HCT116 (cell line): Measurements from ENCODE around the gene HHIPL1. TPM values are rescaled to one million over a fixed set of nuclear protein-coding genes. Genes with fewer than 3 reads are reported as not detected.
A peak's percentile ranks its signal among the peaks of the same experiment; 100 is the strongest.

Experiments used
- ATAC-seq: fragments of 200-7000 bp; cut with Tn5 transposase; 2 replicates; pipeline ENCODE4 v1.9.1; 2020; ENCODE audit warnings: mild to moderate bottlenecking, moderate library complexity
- BruUV-seq: library from RNA; stranded (reverse); fragments of 400-500 nt; replicated peaks from 2 replicates; lab custom pipeline; 2021; lab: Mats Ljungman, UMichigan
- CTCF ChIA-PET: fragments of 300-600 bp; sonication (Branson Sonifier 250); formaldehyde crosslinking; loops from one replicate; lab custom pipeline; 2021; ENCODE audit warnings: antibody characterized with exemption; lab: Charles Lee
- POLR2A ChIA-PET: fragments of 300-600, 350-600 bp; sonication (Branson Sonifier 250); formaldehyde crosslinking; loops from one replicate; lab custom pipeline; 2021; ENCODE audit warnings: antibody characterized with exemption; lab: Charles Lee
- RAD21 ChIA-PET, 2 experiments: fragments of 300-600 bp; sonication (Branson Sonifier 250); formaldehyde crosslinking; loops; one replicate each; lab custom pipeline; 2023; ENCODE audit warnings: low total read pairs in 2 of 2; ENCODE audit not compliant: uncharacterized antibody in 2 of 2, unreplicated experiment in 2 of 2, low non-redundant PET in 1 of 2; lab: Charles Lee
- DNase-seq: peaks from one replicate; pipeline ENCODE4 v3.0.0-alpha.2; 2010; ENCODE audit warnings: low read depth, low spot score
- H2AFZ ChIP-seq: fragments of 200-600 bp; shearing (Covaris generic), sonication (generic); 2 replicates; pipeline ENCODE4 v1.6.1; 2017; ENCODE audit warnings: low read depth, mixed run types, mixed read lengths, antibody characterized with exemption, low read length; ENCODE audit not compliant: poor library complexity, severe bottlenecking
- H3K27ac ChIP-seq: 2 replicates; pipeline ENCODE4 v1.5.1; 2012; ENCODE audit warnings: low read depth, low read length
- H3K27me3 ChIP-seq: fragments of 200-600 bp; sonication (generic); 2 replicates; pipeline ENCODE4 v1.6.1; 2016; ENCODE audit warnings: mixed run types, low read length, mixed read lengths; ENCODE audit not compliant: insufficient read depth
- H3K36me3 ChIP-seq, 2 experiments: fragments of 200-500 bp in 1 of 2; fragments of 200-600 bp in 1 of 2; sonication (Bioruptor generic) in 1 of 2; sonication (generic) in 1 of 2; 2 replicates each; pipeline versions ENCODE4 v1.5.1 to v1.6.1; 2014 to 2016; ENCODE audit warnings: low read length in 2 of 2, inconsistent platforms in 1 of 2, mixed read lengths in 1 of 2, mixed run types in 1 of 2; ENCODE audit not compliant: insufficient read depth in 2 of 2, control insufficient read depth in 1 of 2
- H3K4me1 ChIP-seq, 2 experiments: fragments of 200-600 bp in 1 of 2; sonication (generic) in 1 of 2; 2 replicates each; pipeline versions ENCODE4 v1.5.1 to v1.6.1; 2012 to 2017; ENCODE audit warnings: low read length in 2 of 2, inconsistent platforms in 1 of 2, mild to moderate bottlenecking in 1 of 2, mixed read lengths in 1 of 2, mixed run types in 1 of 2, moderate library complexity in 1 of 2; ENCODE audit not compliant: insufficient read depth in 2 of 2, control insufficient read depth in 1 of 2
- H3K4me2 ChIP-seq: fragments of 200-600 bp; sonication (generic); 2 replicates; pipeline ENCODE4 v1.6.1; 2017; ENCODE audit warnings: mixed run types, low read length, mixed read lengths
- H3K4me3 ChIP-seq, 2 experiments: fragments of 200-600 bp in 1 of 2; sonication (generic) in 1 of 2; replicated peaks in 1 of 2; 2 replicates each; pipeline ENCODE4 v1.5.1; 2011 to 2016; ENCODE audit warnings: low read length in 2 of 2, control low read depth in 1 of 2, low read depth in 1 of 2, mild to moderate bottlenecking in 1 of 2, mixed read lengths in 1 of 2, mixed run types in 1 of 2
- H3K79me2 ChIP-seq: fragments of 200-600 bp; sonication (generic); 2 replicates; pipeline ENCODE4 v1.6.1; 2017; ENCODE audit warnings: mild to moderate bottlenecking, mixed run types, low read length, moderate library complexity, mixed read lengths; ENCODE audit not compliant: insufficient read depth
- H3K9ac ChIP-seq: fragments of 200-600 bp; sonication (generic); 2 replicates; pipeline ENCODE4 v1.6.1; 2016; ENCODE audit warnings: low read length, mixed read lengths
- H3K9me2 ChIP-seq: fragments of 200-600 bp; sonication (generic), shearing (Covaris generic); 2 replicates; pipeline ENCODE4 v1.6.1; 2017; ENCODE audit warnings: mixed run types, mild to moderate bottlenecking, moderate library complexity; ENCODE audit not compliant: insufficient read depth
- H3K9me3 ChIP-seq, 2 experiments: fragments of 200-500 bp in 1 of 2; fragments of 200-600 bp in 1 of 2; sonication (Bioruptor generic) in 1 of 2; sonication (generic) in 1 of 2; 2 replicates each; pipeline ENCODE4 v1.6.1; 2014 to 2017; ENCODE audit warnings: low read length in 2 of 2, mixed read lengths in 2 of 2, inconsistent platforms in 1 of 2, low read depth in 1 of 2, mild to moderate bottlenecking in 1 of 2, mixed run types in 1 of 2, moderate library complexity in 1 of 2; ENCODE audit not compliant: control insufficient read depth in 1 of 2, insufficient read depth in 1 of 2
- H4K20me1 ChIP-seq: fragments of 200-600 bp; sonication (generic), shearing (Covaris generic); 2 replicates; pipeline ENCODE4 v1.6.1; 2017; ENCODE audit warnings: mixed run types, mild to moderate bottlenecking, moderate library complexity; ENCODE audit not compliant: insufficient read depth
- CBX3 ChIP-seq: IDR thresholded peaks from 2 replicates; pipeline ENCODE4 v1.6.1; 2012; ENCODE audit warnings: low read depth
- CEBPB ChIP-seq: IDR thresholded peaks from 2 replicates; pipeline ENCODE4 v1.6.1; 2012; ENCODE audit warnings: low read depth
- CTCF ChIP-seq, 3 experiments: fragments of 200-600 bp in 1 of 3; sonication (generic) in 1 of 3; IDR thresholded peaks in 2 of 3; conservative IDR thresholded peaks in 1 of 3; 2 replicates each; pipeline ENCODE4 v1.5.1; 2012 to 2017; ENCODE audit warnings: low read depth in 2 of 3, low read length in 2 of 3, antibody characterized with exemption in 1 of 3, borderline replicate concordance in 1 of 3, control low read depth in 1 of 3, mild to moderate bottlenecking in 1 of 3, mixed read lengths in 1 of 3, mixed run types in 1 of 3, moderate library complexity in 1 of 3; ENCODE audit not compliant: insufficient read depth in 1 of 3
- EZH2phosphoT487 ChIP-seq: fragments of 200-600 bp; IDR thresholded peaks from 2 replicates; pipeline ENCODE4 v1.6.1; 2018; ENCODE audit warnings: antibody characterized with exemption, borderline replicate concordance
- JUND ChIP-seq: IDR thresholded peaks from 2 replicates; pipeline ENCODE4 v1.6.1; 2012
- POLR2A ChIP-seq: IDR thresholded peaks from 2 replicates; pipeline ENCODE4 v1.7.0; 2011; ENCODE audit warnings: borderline replicate concordance; ENCODE audit not compliant: insufficient read depth, insufficient read length; ENCODE audit errors: extremely low read depth
- POLR2AphosphoS5 ChIP-seq: IDR thresholded peaks from 2 replicates; pipeline ENCODE4 v1.6.1; 2011; ENCODE audit warnings: mild to moderate bottlenecking, low read depth, low read length, moderate library complexity
- SIN3A ChIP-seq: IDR thresholded peaks from 2 replicates; pipeline ENCODE4 v1.6.1; 2012; ENCODE audit warnings: low read depth
- SRF ChIP-seq: IDR thresholded peaks from 2 replicates; pipeline ENCODE4 v1.6.1; 2012; ENCODE audit warnings: low read depth
- TCF7L2 ChIP-seq: IDR thresholded peaks from 2 replicates; pipeline ENCODE4 v1.7.0; 2011; ENCODE audit warnings: borderline replicate concordance, inconsistent platforms; ENCODE audit not compliant: insufficient read depth, insufficient read length; ENCODE audit errors: extremely low read depth
- YY1 ChIP-seq: IDR thresholded peaks from 2 replicates; pipeline ENCODE4 v1.6.1; 2011; ENCODE audit warnings: low read length, low read depth, moderate library complexity, mild to moderate bottlenecking; ENCODE audit not compliant: insufficient replicate concordance; ENCODE audit errors: extremely low read depth
- ZFX ChIP-seq: fragments of 450-650 bp; IDR thresholded peaks from 2 replicates; pipeline ENCODE4 v1.6.1; 2017
- ZNF274 ChIP-seq: fragments of 200-500 bp; sonication (Bioruptor generic); IDR thresholded peaks from 2 replicates; pipeline ENCODE4 v1.6.1; 2014; ENCODE audit warnings: mild to moderate bottlenecking, low read depth, low read length, inconsistent platforms
- intact Hi-C: fragments of 100-400 bp; cut with micrococcal nuclease; formaldehyde crosslinking; loops from 2 replicates; pipeline ENCODE4 v1.10.0; 2022
- total RNA-seq: library from RNA; stranded (reverse); gene quantifications from one replicate; pipeline ENCODE4 v1.2.1, GENCODE V29; 2021; ENCODE audit not compliant: unreplicated experiment
- TF ChIP-seq, protein P1 (sequence below): IDR thresholded peaks from 2 replicates; pipeline ENCODE4 v1.6.1; 2011; ENCODE audit warnings: mild to moderate bottlenecking, low read length, moderate library complexity; ENCODE audit not compliant: insufficient replicate concordance; ENCODE audit errors: extremely low read depth
- TF ChIP-seq, protein P2 (sequence below): IDR thresholded peaks from 2 replicates; pipeline ENCODE4 v1.6.1; 2012

HHIPL1 gene
- total RNA-seq, 1 experiment from 2014 or later, result not detected

DNA sequence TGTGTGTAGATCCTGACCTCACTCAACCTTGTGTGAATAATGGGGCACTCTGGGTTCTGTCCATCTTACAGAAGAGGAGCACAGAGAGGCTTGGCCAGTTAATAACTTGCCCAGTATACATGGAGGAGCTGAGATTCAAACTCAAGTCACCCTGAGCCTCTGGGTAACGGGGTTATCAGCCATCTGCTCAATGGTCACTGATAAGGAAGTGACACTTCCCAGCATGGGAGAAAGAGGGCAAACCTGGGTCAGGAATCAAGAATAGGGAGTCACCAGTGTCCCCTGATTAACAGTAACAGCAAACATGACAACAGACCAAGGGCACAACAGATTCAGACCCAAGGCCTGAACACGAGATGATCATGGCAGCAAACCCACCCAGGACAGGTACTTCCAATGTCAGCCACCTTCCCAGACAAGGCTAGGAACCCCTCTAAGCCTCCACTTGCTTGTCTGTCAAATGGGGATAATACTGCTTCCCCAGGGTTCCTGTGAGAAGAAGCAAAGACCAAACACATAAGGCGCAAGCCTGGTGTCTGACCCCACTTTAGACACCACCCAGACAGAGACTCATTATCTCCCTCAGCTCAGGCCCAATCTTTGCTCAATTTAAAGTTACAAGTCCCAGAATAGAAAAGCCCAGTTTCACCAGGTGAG, 44.6 kb upstream of the HHIPL1 start (continued):
- TF ChIP-seq, protein P1, sequence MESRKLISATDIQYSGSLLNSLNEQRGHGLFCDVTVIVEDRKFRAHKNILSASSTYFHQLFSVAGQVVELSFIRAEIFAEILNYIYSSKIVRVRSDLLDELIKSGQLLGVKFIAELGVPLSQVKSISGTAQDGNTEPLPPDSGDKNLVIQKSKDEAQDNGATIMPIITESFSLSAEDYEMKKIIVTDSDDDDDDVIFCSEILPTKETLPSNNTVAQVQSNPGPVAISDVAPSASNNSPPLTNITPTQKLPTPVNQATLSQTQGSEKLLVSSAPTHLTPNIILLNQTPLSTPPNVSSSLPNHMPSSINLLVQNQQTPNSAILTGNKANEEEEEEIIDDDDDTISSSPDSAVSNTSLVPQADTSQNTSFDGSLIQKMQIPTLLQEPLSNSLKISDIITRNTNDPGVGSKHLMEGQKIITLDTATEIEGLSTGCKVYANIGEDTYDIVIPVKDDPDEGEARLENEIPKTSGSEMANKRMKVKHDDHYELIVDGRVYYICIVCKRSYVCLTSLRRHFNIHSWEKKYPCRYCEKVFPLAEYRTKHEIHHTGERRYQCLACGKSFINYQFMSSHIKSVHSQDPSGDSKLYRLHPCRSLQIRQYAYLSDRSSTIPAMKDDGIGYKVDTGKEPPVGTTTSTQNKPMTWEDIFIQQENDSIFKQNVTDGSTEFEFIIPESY, result no peak
- TF ChIP-seq, protein P2, sequence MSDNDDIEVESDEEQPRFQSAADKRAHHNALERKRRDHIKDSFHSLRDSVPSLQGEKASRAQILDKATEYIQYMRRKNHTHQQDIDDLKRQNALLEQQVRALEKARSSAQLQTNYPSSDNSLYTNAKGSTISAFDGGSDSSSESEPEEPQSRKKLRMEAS, result no peak
- TF ChIP-seq YY1 (no peak), POLR2A (no peak), ZFX (no peak), TCF7L2 (no peak), JUND (no peak), EZH2phosphoT487 (no peak)
- TF ChIP-seq, all 23 proteins: peak for 0

GRCh38 chr14:99601361-99601831, 43.5 kb upstream of the HHIPL1 start:
- no peak overlapping the region for H3K9ac ChIP-seq
- H3K27ac ChIP-seq, result no peak overlapping the region
- intact Hi-C loops, result no loop called here
- TF ChIP-seq SRF (no peak), SIN3A (no peak), JUND (no peak), CEBPB (no peak), YY1 (no peak), POLR2A (no peak), ZNF274 (no peak), CBX3 (no peak), CTCF (IDR thresholded peaks at IDR 0.05 in 2 of 3, conservative IDR thresholded peaks at IDR 0.05 in 1 of 3; ENCODE audit: borderline replicate concordance in 1 of 3, insufficient read depth in 1 of 3, low read depth in 2 of 3, low read length in 2 of 3) (no peak), POLR2AphosphoS5 (no peak)
- TF ChIP-seq, protein P1, result no peak
- TF ChIP-seq, protein P2, result no peak
- ATAC-seq, result no peak
- BruUV-seq, result no TSS peak
- no peaks in the 10 kb centered on the region for H3K9me2 ChIP-seq
- CTCF ChIA-PET, result no interaction called here
- no peaks in the 10 kb centered on the region; a peak in 1 of 4 replicates for H3K36me3 ChIP-seq
- H3K4me2 ChIP-seq, result 0 out of 2 replicates have a peak overlapping the region, but pooled peaks have one; percentile 73
- RAD21 ChIA-PET, result no interaction called here
- peaks cover 65% of the 10 kb centered on the region for H3K79me2 ChIP-seq
- H2AFZ ChIP-seq, result no peak overlapping the region
- POLR2A ChIA-PET, result no interaction called here
- H3K4me3 ChIP-seq, result no peak overlapping the region
- H3K27me3 ChIP-seq, result no peaks in the 10 kb centered on the region
- peaks cover 19 to 32% of the 10 kb centered on the region in 2 experiments for H3K4me1 ChIP-seq
- no peak for DNase-seq
- no peaks in the 10 kb centered on the region for H4K20me1 ChIP-seq
- H3K9me3 ChIP-seq, result no peaks in the 10 kb centered on the region
